ENCODE results near the gene TRIO. TPM values are rescaled to one million over a fixed set of nuclear protein-coding genes. Genes with fewer than 3 reads are reported as not detected.

The TRIO gene
- polyA plus RNA-seq, 3 donors: 1.7 to 45.8 (median 2.1) TPM

- H3K4me2 ChIP-seq (replicated peaks; ENCODE audit: extremely low read depth, low read length, poor library complexity, severe bottlenecking): no peak overlapping the region
- Mint-ChIP-seq H3K36me3 (peaks cover 68 to 70% of the 10 kb centered on the region in 2 donors), H3K4me1 (no peaks in the 10 kb centered on the region)
Observed at GRCh38 chr5:14400085-14400484, 256.9 kb downstream of the TRIO start.

GRCh38 chr5:14400611-14401010 lies 257.5 kb downstream of the TRIO start:
- Histone ChIP-seq H3K4me2 (replicated peaks; ENCODE audit: extremely low read depth, low read length, poor library complexity, severe bottlenecking) (no peak overlapping the region), H3K9ac (ENCODE audit: insufficient read depth, low read length, poor library complexity, severe bottlenecking) (no peak overlapping the region), H2AFZ (ENCODE audit: insufficient read depth, low read depth, low read length, poor library complexity, severe bottlenecking) (no peak overlapping the region), H4K20me1 (ENCODE audit: insufficient read depth, low read length) (no peaks in the 10 kb centered on the region), H3K9me3 (replicated peaks in 1 of 2; ENCODE audit: control insufficient read depth in 1 of 2, insufficient read depth in 1 of 2, low read length in 2 of 2) (no peaks in the 10 kb centered on the region), H3K79me2 (ENCODE audit: insufficient read depth, low read length) (no peaks in the 10 kb centered on the region), H3K4me3 (replicated peaks in 1 of 3; ENCODE audit: low read depth in 2 of 3, low read length in 3 of 3) (no peak overlapping the region), H3K36me3 (replicated peaks in 1 of 2; ENCODE audit: control insufficient read depth in 1 of 2, insufficient read depth in 2 of 2, low read length in 2 of 2) (peaks cover 64 to 81% of the 10 kb centered on the region in 2 donors), H3K27ac (ENCODE audit: low read depth in 1 of 2, low read length in 2 of 2) (no peak overlapping the region), H3K4me1 (ENCODE audit: control insufficient read depth in 1 of 2, insufficient read depth in 2 of 2, low read length in 2 of 2) (no peaks in the 10 kb centered on the region), H3K27me3 (ENCODE audit: control insufficient read depth in 2 of 2, insufficient read depth in 2 of 2, low read length in 2 of 2) (no peaks in the 10 kb centered on the region)
- H3K9me3 Mint-ChIP-seq: peaks cover 0 to 5% (median 0%) of the 10 kb centered on the region in 7 donors
- intact Hi-C loops (cut with micrococcal nuclease): no loop called here
- H3K27me3 Mint-ChIP-seq (ENCODE audit: low read depth in 3 of 3): peaks cover 0 to 3% (median 0%) of the 10 kb centered on the region in 3 donors
- H3K27ac Mint-ChIP-seq: no peak overlapping the region
- H3K36me3 Mint-ChIP-seq: peaks cover 66 to 70% of the 10 kb centered on the region in 2 donors
- TF ChIP-seq CTCF (IDR thresholded peaks at IDR 0.05): no peak
- no peak overlapping the region for H3K4me3 Mint-ChIP-seq
- WGBS (ENCODE audit: insufficient coverage): 98% methylated on average over 5 of the region's 5 CpGs
- H3K4me1 Mint-ChIP-seq: no peaks in the 10 kb centered on the region
- DNase-seq: no peak

More at GRCh38 chr5:14400085-14400484, 256.9 kb downstream of the TRIO start:
- H3K27ac ChIP-seq (ENCODE audit: low read depth in 1 of 2, low read length in 2 of 2): no peak overlapping the region
- no CpG with 5 or more reads among the region's 2 CpGs for WGBS (ENCODE audit: insufficient coverage)
- no peak overlapping the region for H3K27ac Mint-ChIP-seq
- H3K36me3 ChIP-seq (replicated peaks in 1 of 2; ENCODE audit: control insufficient read depth in 1 of 2, insufficient read depth in 2 of 2, low read length in 2 of 2): peaks cover 64 to 81% of the 10 kb centered on the region in 2 donors
- H3K4me3 Mint-ChIP-seq: no peak overlapping the region
- H3K9ac ChIP-seq (ENCODE audit: insufficient read depth, low read length, poor library complexity, severe bottlenecking): no peak overlapping the region
- H3K27me3 ChIP-seq (ENCODE audit: control insufficient read depth in 2 of 2, insufficient read depth in 2 of 2, low read length in 2 of 2): no peaks in the 10 kb centered on the region
- H3K79me2 ChIP-seq (ENCODE audit: insufficient read depth, low read length): no peaks in the 10 kb centered on the region
- no peaks in the 10 kb centered on the region for H3K9me3 ChIP-seq (replicated peaks in 1 of 2; ENCODE audit: control insufficient read depth in 1 of 2, insufficient read depth in 1 of 2, low read length in 2 of 2)
- intact Hi-C loops (cut with micrococcal nuclease): no loop called here
- H3K4me1 ChIP-seq (ENCODE audit: control insufficient read depth in 1 of 2, insufficient read depth in 2 of 2, low read length in 2 of 2): no peaks in the 10 kb centered on the region
- DNase-seq: no peak
- peaks cover 0 to 3% (median 0%) of the 10 kb centered on the region in 3 donors for H3K27me3 Mint-ChIP-seq (ENCODE audit: low read depth in 3 of 3)
- no peak for TF ChIP-seq CTCF (IDR thresholded peaks at IDR 0.05)
- no peak overlapping the region for H3K4me3 ChIP-seq (replicated peaks in 1 of 3; ENCODE audit: low read depth in 2 of 3, low read length in 3 of 3)
- H3K9me3 Mint-ChIP-seq: peaks cover 0 to 5% (median 0%) of the 10 kb centered on the region in 7 donors
- no peak overlapping the region for H2AFZ ChIP-seq (ENCODE audit: insufficient read depth, low read depth, low read length, poor library complexity, severe bottlenecking)
- no peaks in the 10 kb centered on the region for H4K20me1 ChIP-seq (ENCODE audit: insufficient read depth, low read length)

All from CD14-positive monocyte (primary cell).